ENCODE results near the gene SLC25A12. TPM values are rescaled to one million over a fixed set of nuclear protein-coding genes. Genes with fewer than 3 reads are reported as not detected.
"Not testable (repeated sequence)": the region's sequence is repeated elsewhere in the genome, so short reads cannot be mapped to it uniquely, and the experiment has no call there.

SLC25A12 gene
- total RNA-seq, 4 donors from 2014 or later = 26.9 to 151 (median 40.5) TPM

DNA sequence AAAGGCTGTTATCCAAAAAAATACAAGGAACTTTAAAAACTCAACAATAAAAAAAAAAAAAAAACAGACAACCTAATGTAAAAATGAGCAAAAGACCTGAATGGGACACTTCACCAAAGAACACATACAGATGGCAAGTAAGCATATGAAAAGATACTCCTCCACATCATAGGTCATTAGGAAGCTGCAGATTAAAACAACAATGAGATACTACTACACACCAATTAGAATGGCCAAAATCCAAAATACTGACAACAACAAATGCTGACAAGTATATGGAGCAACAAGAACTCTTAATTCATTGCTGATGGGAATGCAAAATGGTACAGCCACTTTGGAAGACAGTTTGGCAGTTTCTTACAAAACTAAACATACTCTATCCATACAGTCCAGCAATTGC lies 122.6 kb downstream of the SLC25A12 start:
- no peak overlapping the region for H3K27ac ChIP-seq
- H3K36me3 ChIP-seq = no peaks in the 10 kb centered on the region
- H3K9me3 ChIP-seq = no peaks in the 10 kb centered on the region
- no peak for DNase-seq
- TF ChIP-seq POLR2AphosphoS5 (IDR thresholded peaks at IDR 0.05) (no peak), EP300 (IDR thresholded peaks at IDR 0.05; ENCODE audit: low read depth) (no peak), POLR2A (IDR thresholded peaks at IDR 0.05) (no peak)
- TF ChIP-seq, protein P1, sequence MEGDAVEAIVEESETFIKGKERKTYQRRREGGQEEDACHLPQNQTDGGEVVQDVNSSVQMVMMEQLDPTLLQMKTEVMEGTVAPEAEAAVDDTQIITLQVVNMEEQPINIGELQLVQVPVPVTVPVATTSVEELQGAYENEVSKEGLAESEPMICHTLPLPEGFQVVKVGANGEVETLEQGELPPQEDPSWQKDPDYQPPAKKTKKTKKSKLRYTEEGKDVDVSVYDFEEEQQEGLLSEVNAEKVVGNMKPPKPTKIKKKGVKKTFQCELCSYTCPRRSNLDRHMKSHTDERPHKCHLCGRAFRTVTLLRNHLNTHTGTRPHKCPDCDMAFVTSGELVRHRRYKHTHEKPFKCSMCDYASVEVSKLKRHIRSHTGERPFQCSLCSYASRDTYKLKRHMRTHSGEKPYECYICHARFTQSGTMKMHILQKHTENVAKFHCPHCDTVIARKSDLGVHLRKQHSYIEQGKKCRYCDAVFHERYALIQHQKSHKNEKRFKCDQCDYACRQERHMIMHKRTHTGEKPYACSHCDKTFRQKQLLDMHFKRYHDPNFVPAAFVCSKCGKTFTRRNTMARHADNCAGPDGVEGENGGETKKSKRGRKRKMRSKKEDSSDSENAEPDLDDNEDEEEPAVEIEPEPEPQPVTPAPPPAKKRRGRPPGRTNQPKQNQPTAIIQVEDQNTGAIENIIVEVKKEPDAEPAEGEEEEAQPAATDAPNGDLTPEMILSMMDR (IDR thresholded peaks at IDR 0.05) = no peak
- no peaks in the 10 kb centered on the region for H3K27me3 ChIP-seq
- in situ Hi-C loops (cut with MboI; ENCODE audit: low pct_ligation_motif_present in 1 of 4, low pct_unique_long_range_greater_than_20kb in 1 of 4, low sequenced_read_pairs in 3 of 4) (no loop called here), intact Hi-C loops (cut with DNase I; ENCODE audit: low total_unique reads) (no loop called here)
- H3K4me3 ChIP-seq = no peak overlapping the region
- no peaks in the 10 kb centered on the region for H3K4me1 ChIP-seq

GRCh38 chr2:171763602-171764001 lies 130.4 kb downstream of the SLC25A12 start:
- no peak for TF ChIP-seq POLR2AphosphoS5 (IDR thresholded peaks at IDR 0.05)
- no peak for TF ChIP-seq POLR2A (IDR thresholded peaks at IDR 0.05)
- TF ChIP-seq EP300 (IDR thresholded peaks at IDR 0.05; ENCODE audit: low read depth) = no peak
- TF ChIP-seq, protein P1 (IDR thresholded peaks at IDR 0.05) = no peak
- in situ Hi-C loops (cut with MboI; ENCODE audit: low pct_ligation_motif_present in 1 of 4, low pct_unique_long_range_greater_than_20kb in 1 of 4, low sequenced_read_pairs in 3 of 4) = no loop called here
- DNase-seq = no peak
- Histone ChIP-seq H3K9me3 (no peaks in the 10 kb centered on the region), H3K27me3 (no peaks in the 10 kb centered on the region), H3K36me3 (peaks cover 0 to 8% (median 3%) of the 10 kb centered on the region in 4 donors), H3K4me1 (no peaks in the 10 kb centered on the region), H3K27ac (no peak overlapping the region), H3K4me3 (no peak overlapping the region)
- intact Hi-C loops (cut with DNase I; ENCODE audit: low total_unique reads) = no loop called here
- 95 to 100% methylated on average over 3 of the region's 3 CpGs for WGBS, 2 donors (ENCODE audit: low coverage in 1 of 2)

- no peaks in the 10 kb centered on the region for H3K4me1 ChIP-seq
- 98% methylated on average over 2 of the region's 2 CpGs; no CpG with 5 or more reads in 1 of the 2 donors for WGBS, 2 donors (ENCODE audit: low coverage in 1 of 2)
- no peak overlapping the region for H3K4me3 ChIP-seq
- peaks cover 0 to 8% (median 3%) of the 10 kb centered on the region in 4 donors for H3K36me3 ChIP-seq
- intact Hi-C loops (cut with DNase I; ENCODE audit: low total_unique reads) = no loop called here
- no peak for DNase-seq
- no peak for TF ChIP-seq EP300 (IDR thresholded peaks at IDR 0.05; ENCODE audit: low read depth)
- no peak for TF ChIP-seq POLR2AphosphoS5 (IDR thresholded peaks at IDR 0.05)
- TF ChIP-seq, protein P1 (IDR thresholded peaks at IDR 0.05) = no peak
- TF ChIP-seq POLR2A (IDR thresholded peaks at IDR 0.05) = no peak
- no peaks in the 10 kb centered on the region for H3K9me3 ChIP-seq
- no peak overlapping the region for H3K27ac ChIP-seq
- in situ Hi-C loops (cut with MboI; ENCODE audit: low pct_ligation_motif_present in 1 of 4, low pct_unique_long_range_greater_than_20kb in 1 of 4, low sequenced_read_pairs in 3 of 4) = no loop called here
- no peaks in the 10 kb centered on the region for H3K27me3 ChIP-seq
Observed at GRCh38 chr2:171762879-171763573, 131.0 kb downstream of the SLC25A12 start.

DNA sequence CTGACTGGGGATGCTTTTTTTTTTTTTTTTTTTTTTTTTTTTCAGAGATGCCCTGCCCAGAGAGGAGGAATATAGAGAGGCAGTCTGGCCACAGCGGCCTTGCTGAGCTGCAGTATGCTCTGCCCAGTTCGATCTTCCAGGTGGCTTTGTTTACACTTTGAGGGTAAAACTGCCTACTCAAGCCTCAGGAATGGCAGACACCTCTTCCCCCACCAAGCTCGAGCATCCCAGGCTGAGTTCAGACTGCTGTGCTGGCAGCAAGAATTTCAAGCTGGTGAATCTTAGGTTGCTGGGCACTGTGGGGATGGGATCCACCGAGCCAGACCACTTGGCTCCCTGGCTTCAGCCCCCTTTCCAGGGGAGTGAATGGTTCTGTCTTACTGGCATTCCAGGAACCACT lies 132.9 kb downstream of the SLC25A12 start:
- H3K4me1 ChIP-seq; H3K4me3 ChIP-seq; in situ Hi-C loops (cut with MboI; ENCODE audit: low pct_ligation_motif_present in 1 of 4, low pct_unique_long_range_greater_than_20kb in 1 of 4, low sequenced_read_pairs in 3 of 4); H3K36me3 ChIP-seq; H3K27me3 ChIP-seq; DNase-seq; H3K9me3 ChIP-seq; H3K27ac ChIP-seq; intact Hi-C loops (cut with DNase I; ENCODE audit: low total_unique reads): not testable (repeated sequence)
- WGBS, 2 donors (ENCODE audit: low coverage in 1 of 2) = 92% methylated on average over 4 of the region's 4 CpGs; no CpG with 5 or more reads in 1 of the 2 donors

- in situ Hi-C loops (cut with MboI; ENCODE audit: low pct_ligation_motif_present in 1 of 4, low pct_unique_long_range_greater_than_20kb in 1 of 4, low sequenced_read_pairs in 3 of 4); H3K27me3 ChIP-seq; H3K9me3 ChIP-seq; H3K4me3 ChIP-seq; H3K27ac ChIP-seq; intact Hi-C loops (cut with DNase I; ENCODE audit: low total_unique reads); H3K4me1 ChIP-seq; DNase-seq: not testable (repeated sequence)
- 88 to 100% methylated on average over 1 of the region's 1 CpG for WGBS, 2 donors (ENCODE audit: low coverage in 1 of 2)
- H3K36me3 ChIP-seq = peaks cover 0 to 19% (median 4%) of the 10 kb centered on the region in 4 donors
Observed at GRCh38 chr2:171758762-171759161, 135.3 kb downstream of the SLC25A12 start.
